WI38 (cell line): Measurements from ENCODE around the gene MAD1L1.

Experiments
- H3K4me3 ChIP-seq: 2 replicates; pipeline ENCODE4 v1.5.1; 2011; ENCODE audit warnings: low read depth, mild to moderate bottlenecking, control low read depth, low read length
- CTCF ChIP-seq: IDR thresholded peaks from 2 replicates; pipeline ENCODE4 v1.5.1; 2012; ENCODE audit warnings: low read depth, mild to moderate bottlenecking, control low read depth, low read length

MAD1L1 gene

GRCh38 chr7:2014391-2015241, 218.1 kb downstream of the MAD1L1 start:
- no peak overlapping the region for H3K4me3 ChIP-seq
- no peak for TF ChIP-seq CTCF

GRCh38 chr7:2013381-2014311, 219.1 kb downstream of the MAD1L1 start:
- H3K4me3 ChIP-seq, result no peak overlapping the region

GRCh38 chr7:2012981-2013380, 219.8 kb downstream of the MAD1L1 start:
- H3K4me3 ChIP-seq, result no peak overlapping the region
- no peak for TF ChIP-seq CTCF

More at GRCh38 chr7:2013381-2014311, 219.1 kb downstream of the MAD1L1 start:
- TF ChIP-seq CTCF, result no peak

GRCh38 chr7:2012044-2012900, 220.5 kb downstream of the MAD1L1 start:
- no peak for TF ChIP-seq CTCF

GRCh38 chr7:2011266-2012043, 221.3 kb downstream of the MAD1L1 start:
- TF ChIP-seq CTCF, result no peak
- H3K4me3 ChIP-seq, result no peak overlapping the region

More at GRCh38 chr7:2012044-2012900, 220.5 kb downstream of the MAD1L1 start:
- no peak overlapping the region for H3K4me3 ChIP-seq

- TF ChIP-seq CTCF, result no peak
- no peak overlapping the region for H3K4me3 ChIP-seq
Measured at GRCh38 chr7:2010551-2011265, 222.0 kb downstream of the MAD1L1 start.
